Measurements from ENCODE around the gene RNF19B.

- TF ChIP-seq RAD21 (IDR thresholded peaks at IDR 0.05; ENCODE audit: low read depth) (no peak), EGR1 (IDR thresholded peaks at IDR 0.05) (no peak), YY1 (IDR thresholded peaks at IDR 0.05; ENCODE audit: low read depth) (no peak), REST (IDR thresholded peaks at IDR 0.05; ENCODE audit: low read depth) (no peak), ZBTB7A (IDR thresholded peaks at IDR 0.05; ENCODE audit: low read depth) (no peak), TAF1 (IDR thresholded peaks at IDR 0.05; ENCODE audit: low read depth) (no peak), EP300 (IDR thresholded peaks at IDR 0.05; ENCODE audit: borderline replicate concordance) (no peak)
- TF ChIP-seq, protein P1, sequence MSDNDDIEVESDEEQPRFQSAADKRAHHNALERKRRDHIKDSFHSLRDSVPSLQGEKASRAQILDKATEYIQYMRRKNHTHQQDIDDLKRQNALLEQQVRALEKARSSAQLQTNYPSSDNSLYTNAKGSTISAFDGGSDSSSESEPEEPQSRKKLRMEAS (IDR thresholded peaks at IDR 0.05): no peak
Observed at GRCh38 chr1:32898056-32898455, 66.6 kb downstream of the RNF19B start.
